IMR-90 (cell line): ENCODE results near the gene RBBP7. TPM values are rescaled to one million over a fixed set of nuclear protein-coding genes. Genes with fewer than 3 reads are reported as not detected.

Experiments
- ATAC-seq: fragments of 200-7000 bp; cut with Tn5 transposase; 2 replicates; pipeline ENCODE4 v1.9.1; 2020; ENCODE audit warnings: low read depth, mild to moderate bottlenecking, moderate library complexity
- BruUV-seq: library from RNA; stranded (reverse); fragments of 400-500 nt; replicated peaks from 2 replicates; lab custom pipeline; 2021; lab: Mats Ljungman, UMichigan
- CTCF ChIA-PET: fragments of 300-600 bp; formaldehyde crosslinking; extraction: SDS; loops from one replicate; lab custom pipeline; 2021; ENCODE audit warnings: antibody characterized with exemption; lab: Yijun Ruan, JAX
- POLR2A ChIA-PET: fragments of 300-600 bp; sonication (Branson Sonifier 250); formaldehyde crosslinking; loops from one replicate; lab custom pipeline; 2022; ENCODE audit warnings: antibody characterized with exemption; ENCODE audit not compliant: unreplicated experiment; lab: Charles Lee
- DNase-seq: peaks from one replicate; pipeline ENCODE4 v3.0.0; 2013
- H2AFZ ChIP-seq: replicated peaks from 2 replicates; pipeline ENCODE3; 2013; ENCODE audit warnings: low read length, mild to moderate bottlenecking; ENCODE audit not compliant: poor library complexity
- H2AK5ac ChIP-seq: 2 replicates; pipeline ENCODE4 v1.6.1; 2013; ENCODE audit warnings: low read depth, low read length, inconsistent platforms
- H2AK9ac ChIP-seq: replicated peaks from 2 replicates; pipeline ENCODE3; 2013; ENCODE audit warnings: mild to moderate bottlenecking, low read depth, low read length, moderate library complexity; ENCODE audit not compliant: poor library complexity
- H2BK120ac ChIP-seq: 2 replicates; pipeline ENCODE4 v1.6.1; 2013; ENCODE audit warnings: low read depth, low read length, inconsistent platforms
- H2BK15ac ChIP-seq: 3 replicates; pipeline ENCODE4 v1.6.1; 2013; ENCODE audit warnings: low read depth, low read length, inconsistent platforms
- H2BK20ac ChIP-seq: 2 replicates; pipeline ENCODE4 v1.6.1; 2013; ENCODE audit warnings: low read depth, mild to moderate bottlenecking, inconsistent platforms, low read length, moderate library complexity
- H2BK5ac ChIP-seq: 2 replicates; pipeline ENCODE4 v1.6.1; 2013; ENCODE audit warnings: mild to moderate bottlenecking, low read depth, low read length, inconsistent platforms; ENCODE audit not compliant: poor library complexity, severe bottlenecking
- H3K14ac ChIP-seq: replicated peaks from 2 replicates; pipeline ENCODE4 v1.6.1; 2013; ENCODE audit warnings: low read depth, low read length, inconsistent platforms
- H3K18ac ChIP-seq: 2 replicates; pipeline ENCODE4 v1.6.1; 2013; ENCODE audit warnings: low read depth, low read length, control low read depth
- H3K23ac ChIP-seq: 2 replicates; pipeline ENCODE4 v1.6.1; 2013; ENCODE audit warnings: low read depth, low read length, inconsistent platforms
- H3K27ac ChIP-seq: 2 replicates; pipeline ENCODE4 v1.5.1; 2013; ENCODE audit warnings: mild to moderate bottlenecking, control low read depth, low read length; ENCODE audit not compliant: insufficient read depth
- H3K27me3 ChIP-seq: 2 replicates; pipeline ENCODE4 v1.6.1; 2013; ENCODE audit warnings: low read length; ENCODE audit not compliant: control insufficient read depth, insufficient read depth
- H3K36me3 ChIP-seq: 2 replicates; pipeline ENCODE4 v1.6.1; 2013; ENCODE audit warnings: low read length, mixed read lengths; ENCODE audit not compliant: control insufficient read depth, insufficient read depth
- H3K4ac ChIP-seq: 2 replicates; pipeline ENCODE4 v1.6.1; 2013; ENCODE audit warnings: low read depth, low read length, inconsistent platforms
- H3K4me1 ChIP-seq: 2 replicates; pipeline ENCODE4 v1.6.1; 2013; ENCODE audit warnings: low read length, mixed read lengths; ENCODE audit not compliant: control insufficient read depth, insufficient read depth
- H3K4me2 ChIP-seq: 2 replicates; pipeline ENCODE4 v1.6.1; 2013; ENCODE audit warnings: low read depth, mild to moderate bottlenecking, control low read depth, low read length, moderate library complexity
- H3K4me3 ChIP-seq: 2 replicates; pipeline ENCODE4 v1.5.1; 2013; ENCODE audit warnings: low read depth, mild to moderate bottlenecking, control low read depth, low read length, moderate library complexity; ENCODE audit not compliant: insufficient read depth
- H3K56ac ChIP-seq: 2 replicates; pipeline ENCODE4 v1.6.1; 2013; ENCODE audit warnings: low read length, inconsistent platforms; ENCODE audit not compliant: insufficient read depth; ENCODE audit errors: extremely low read depth
- H3K79me1 ChIP-seq, 2 experiments: 2 replicates each; pipeline ENCODE4 v1.6.1; 2013; ENCODE audit warnings: low read length in 2 of 2, inconsistent platforms in 1 of 2, low read depth in 1 of 2
- H3K9ac ChIP-seq: 2 replicates; pipeline ENCODE4 v1.6.1; 2013; ENCODE audit warnings: low read depth, low read length, control low read depth
- H3K9me1 ChIP-seq: 2 replicates; pipeline ENCODE4 v1.6.1; 2013; ENCODE audit warnings: low read length, inconsistent platforms; ENCODE audit not compliant: insufficient read depth
- H3K9me3 ChIP-seq: 2 replicates; pipeline ENCODE4 v1.6.1; 2013; ENCODE audit warnings: low read length; ENCODE audit not compliant: control insufficient read depth, insufficient read depth
- H4K20me1 ChIP-seq: 2 replicates; pipeline ENCODE4 v1.6.1; 2013; ENCODE audit warnings: low read length, inconsistent platforms; ENCODE audit not compliant: insufficient read depth
- H4K5ac ChIP-seq: 2 replicates; pipeline ENCODE4 v1.6.1; 2013; ENCODE audit warnings: mild to moderate bottlenecking, low read depth, low read length, control low read depth
- H4K8ac ChIP-seq, 2 experiments: 2 replicates each; pipeline ENCODE4 v1.6.1; 2013; ENCODE audit warnings: low read depth in 2 of 2, low read length in 2 of 2, control low read depth in 1 of 2, inconsistent platforms in 1 of 2
- H4K91ac ChIP-seq: 2 replicates; pipeline ENCODE4 v1.6.1; 2013; ENCODE audit warnings: low read depth, low read length, inconsistent platforms; ENCODE audit not compliant: insufficient read depth
- BHLHE40 ChIP-seq: fragments of 150-350 bp; IDR thresholded peaks from 2 replicates; pipeline ENCODE4 v1.6.1; 2016; ENCODE audit warnings: mild to moderate bottlenecking, low read depth, low read length
- CEBPB ChIP-seq: IDR thresholded peaks from 2 replicates; pipeline ENCODE4 v1.6.1; 2012; ENCODE audit warnings: low read depth, low read length, improper control_type of control experiment
- CHD1 ChIP-seq: IDR thresholded peaks from 2 replicates; pipeline ENCODE4 v1.6.1; 2012; ENCODE audit warnings: low read depth, low read length, improper control_type of control experiment
- CTCF ChIP-seq: conservative IDR thresholded peaks from 2 replicates; pipeline ENCODE4 v1.5.1; 2012; ENCODE audit warnings: mild to moderate bottlenecking, low read depth, low read length, improper control_type of control experiment
- ELK1 ChIP-seq: fragments of 150-350 bp; IDR thresholded peaks from 2 replicates; pipeline ENCODE4 v1.6.1; 2016; ENCODE audit warnings: low read depth, mild to moderate bottlenecking, low read length, moderate library complexity, borderline replicate concordance
- FOS ChIP-seq: fragments of 150-350 bp; IDR thresholded peaks from 2 replicates; pipeline ENCODE4 v1.6.1; 2016; ENCODE audit warnings: low read depth, low read length
- MAFK ChIP-seq: IDR thresholded peaks from 2 replicates; pipeline ENCODE4 v1.6.1; 2012; ENCODE audit warnings: low read depth, low read length, improper control_type of control experiment
- MAZ ChIP-seq: IDR thresholded peaks from 2 replicates; pipeline ENCODE4 v1.6.1; 2012; ENCODE audit warnings: low read depth, mild to moderate bottlenecking, low read length, improper control_type of control experiment, moderate library complexity, borderline replicate concordance
- MXI1 ChIP-seq: IDR thresholded peaks from 2 replicates; pipeline ENCODE4 v1.6.1; 2012; ENCODE audit warnings: low read depth, mild to moderate bottlenecking, low read length, moderate library complexity, borderline replicate concordance
- NFE2L2 ChIP-seq: fragments of 150-350 bp; IDR thresholded peaks from 2 replicates; pipeline ENCODE4 v1.6.1; 2016; ENCODE audit warnings: low read depth, mild to moderate bottlenecking, low read length
- POLR2A ChIP-seq: IDR thresholded peaks from 2 replicates; pipeline ENCODE4 v1.6.1; 2012; ENCODE audit warnings: mild to moderate bottlenecking, low read depth, low read length
- RAD21 ChIP-seq: IDR thresholded peaks from 2 replicates; pipeline ENCODE4 v1.6.1; 2012; ENCODE audit warnings: low read length, improper control_type of control experiment
- RCOR1 ChIP-seq: IDR thresholded peaks from 2 replicates; pipeline ENCODE4 v1.6.1; 2012; ENCODE audit warnings: mild to moderate bottlenecking, low read length, improper control_type of control experiment; ENCODE audit not compliant: insufficient replicate concordance
- RFX5 ChIP-seq: IDR thresholded peaks from 2 replicates; pipeline ENCODE4 v1.8.0; 2012; ENCODE audit warnings: low read depth, mild to moderate bottlenecking, low read length, moderate library complexity
- SMC3 ChIP-seq: fragments of 150-350 bp; IDR thresholded peaks from 2 replicates; pipeline ENCODE4 v1.6.1; 2016; ENCODE audit warnings: low read depth, mild to moderate bottlenecking, antibody characterized with exemption, low read length, moderate library complexity
- USF2 ChIP-seq: fragments of 150-350 bp; IDR thresholded peaks from 2 replicates; pipeline ENCODE4 v1.6.1; 2017; ENCODE audit warnings: mild to moderate bottlenecking, antibody characterized with exemption, low read length, low read depth
- WGBS, 2 experiments: methylation state at CpG; one replicate each; pipeline versions ENCODE4 v1.1.5 to v1.1.7; 2013; ENCODE audit warnings: missing lambda C conversion rate in 2 of 2; ENCODE audit not compliant: insufficient read length in 1 of 2; ENCODE audit errors: extremely low coverage in 2 of 2; 5-methylcytosine and 5-hydroxymethylcytosine counted together
- dilution Hi-C: fragments of 300-500 bp; cut with HindIII; formaldehyde crosslinking; loops from one replicate; pipeline ENCODE4 v1.14.3; 2018; ENCODE audit warnings: low sequenced_read_pairs; ENCODE audit not compliant: unreplicated experiment
- in situ Hi-C: fragments of 300-500 bp; cut with MboI; formaldehyde crosslinking; loops from 3 replicates; pipeline ENCODE4 v1.14.3; 2019; ENCODE audit warnings: low sequenced_read_pairs, inconsistent platforms, mixed read lengths
- intact Hi-C: fragments of 100-400 bp; cut with micrococcal nuclease; formaldehyde crosslinking; loops from 2 replicates; pipeline ENCODE4 v1.10.0; 2022
- polyA plus RNA-seq, 3 experiments: library from polyadenylated mRNA; depleted of rRNA; stranded (reverse); fragments of >200 nt; gene quantifications; 2 replicates each; pipeline ENCODE4 v1.2.3, GENCODE V29; 2012; ENCODE audit warnings: low replicate concordance in 1 of 3
- total RNA-seq: library from RNA; depleted of rRNA; stranded (reverse); fragments of >200 nt; gene quantifications from 2 replicates; pipeline ENCODE4 v1.2.3, GENCODE V29; 2012

The RBBP7 gene
- total and polyA plus RNA-seq, 2 of the 4 experiments (the other 2 are of a cell fraction), result 147 to 149 TPM

GRCh38 chrX:16826207-16826606 lies 44.0 kb downstream of the RBBP7 start:
- no peaks in the 10 kb centered on the region; the same call in 1 of the 2 replicates for H3K27me3 ChIP-seq
- no peak overlapping the region for H3K23ac ChIP-seq
- H4K20me1 ChIP-seq, result peaks cover 4% of the 10 kb centered on the region; the same call in 1 of the 2 replicates
- H4K91ac ChIP-seq, result no peak overlapping the region
- no peak overlapping the region for H3K18ac ChIP-seq
- H3K79me1 ChIP-seq, result peaks cover 0 to 8% of the 10 kb centered on the region in 2 experiments; a peak in 2 of 4 replicates
- DNase-seq (peak; percentile 74), ATAC-seq (peak; percentile 69; the same call in 1 of the 2 replicates)
- H2AFZ ChIP-seq, result no peak overlapping the region
- peaks cover 7% of the 10 kb centered on the region; the same call in 1 of the 2 replicates for H3K9me1 ChIP-seq
- no peak overlapping the region for H3K4me3 ChIP-seq
- no peak overlapping the region for H2BK20ac ChIP-seq
- H3K9me3 ChIP-seq, result no peaks in the 10 kb centered on the region
- BruUV-seq, result no TSS peak
- no peak overlapping the region for H2BK5ac ChIP-seq
- no peak overlapping the region for H2BK15ac ChIP-seq
- H3K4ac ChIP-seq, result no peak overlapping the region
- no CpG with 5 or more reads among the region's 3 CpGs for WGBS, 2 experiments
- H3K4me1 ChIP-seq, result peaks cover 11% of the 10 kb centered on the region
- dilution Hi-C loops, result no loop called here
- no peak for TF ChIP-seq ELK1
- no peak for TF ChIP-seq RFX5
- peak; percentile 76 for TF ChIP-seq CTCF
- TF ChIP-seq MAZ, result no peak
- TF ChIP-seq BHLHE40, result no peak
- peak; percentile 80 for TF ChIP-seq RAD21
- TF ChIP-seq MAFK, result no peak
- TF ChIP-seq RCOR1, result no peak
- TF ChIP-seq MXI1, result no peak
- peak; percentile 56 for TF ChIP-seq SMC3
- no peak for TF ChIP-seq CHD1
- TF ChIP-seq FOS, result no peak
- peak; percentile 70 for TF ChIP-seq NFE2L2
- TF ChIP-seq POLR2A, result no peak
- TF ChIP-seq USF2, result no peak
- no peak for TF ChIP-seq CEBPB
- intact Hi-C loops, result loop anchor here (1.0 to 5.0 kb wide), 6 partner anchors 41 to 864 kb away; no protein-coding TSS in a partner anchor
- no peak overlapping the region for H3K27ac ChIP-seq
- H2AK5ac ChIP-seq, result no peak overlapping the region
- in situ Hi-C loops, result loop anchor here (10.0 to 25.0 kb wide), 2 partner anchors 229 to 861 kb away; no protein-coding TSS in a partner anchor
- H3K14ac ChIP-seq, result no peak overlapping the region
- ChIA-PET CTCF (interaction anchor here (0.6 to 2.0 kb wide), 6 partner anchors 9 to 220 kb away, joined by 3 to 18 read pairs (median 4); no protein-coding TSS in a partner anchor), POLR2A (interaction anchor here (0.6 kb wide), 1 partner anchor 10 kb away, joined by 3 read pairs; no protein-coding TSS in a partner anchor)
- no peak overlapping the region for H3K9ac ChIP-seq
- H2BK120ac ChIP-seq, result no peak overlapping the region
- H3K56ac ChIP-seq, result no peak overlapping the region
- no peak overlapping the region for H4K5ac ChIP-seq
- H3K36me3 ChIP-seq, result peaks cover 4% of the 10 kb centered on the region
- H2AK9ac ChIP-seq, result no peak overlapping the region
- H4K8ac ChIP-seq, result no peak overlapping the region
- no peak overlapping the region for H3K4me2 ChIP-seq
